ENCODE measurements around the gene CRYBA2.

CRYBA2 gene

DNA sequence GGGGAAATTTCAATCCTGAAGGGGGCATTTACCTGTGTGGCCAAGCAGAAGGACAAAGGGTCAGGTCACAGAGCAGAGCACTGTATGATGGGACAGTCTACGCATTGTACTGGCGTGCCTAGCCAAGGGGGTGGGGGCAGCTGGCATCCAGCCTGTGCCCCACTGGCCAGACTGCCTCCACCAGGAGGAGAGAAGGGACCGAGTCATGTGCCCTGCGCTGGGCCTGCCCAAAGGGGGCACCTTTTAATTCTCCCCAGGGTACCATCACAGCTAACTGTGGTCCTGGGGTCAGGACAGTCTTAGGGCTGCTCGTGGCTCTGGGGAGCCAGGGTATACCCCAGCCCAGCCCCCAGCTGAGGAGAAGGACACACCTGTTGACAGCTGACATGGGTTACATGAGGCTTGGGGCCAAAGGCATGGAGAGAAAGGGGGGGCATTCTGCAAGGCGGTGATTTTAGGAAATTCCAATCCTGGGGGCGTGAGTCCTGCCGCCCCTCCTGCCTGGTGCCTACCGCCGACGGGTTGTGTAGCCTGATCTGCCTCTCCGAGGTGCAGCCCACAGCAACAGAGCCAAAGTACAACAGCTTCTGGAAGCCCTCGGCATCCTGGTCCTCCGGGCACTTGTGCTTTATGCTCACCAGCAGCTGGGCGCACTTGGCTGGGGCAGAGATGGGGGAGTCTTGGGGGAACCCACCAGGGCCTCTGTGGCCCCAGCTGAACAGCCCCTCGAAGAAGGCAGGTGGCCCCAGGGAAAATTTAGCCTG, 37.1 kb upstream of the CRYBA2 start:
- Histone ChIP-seq H3K27ac (ENCODE audit: low read depth, low read length) (no peak overlapping the region), H3K36me3 (ENCODE audit: insufficient read depth, low read length) (no peaks in the 10 kb centered on the region), H3K4me3 (ENCODE audit: low read depth in 1 of 2, low read length in 2 of 2) (no peak overlapping the region), H3K4me1 (ENCODE audit: insufficient read depth, low read length) (no peaks in the 10 kb centered on the region), H3K9me3 (ENCODE audit: low read length) (no peaks in the 10 kb centered on the region), H3K27me3 (ENCODE audit: control insufficient read depth in 1 of 2, insufficient read depth in 2 of 2, low read length in 2 of 2) (peaks cover 0 to 26% of the 10 kb centered on the region in 2 donors), H3K9ac (ENCODE audit: low read length) (no peak overlapping the region)

DNA sequence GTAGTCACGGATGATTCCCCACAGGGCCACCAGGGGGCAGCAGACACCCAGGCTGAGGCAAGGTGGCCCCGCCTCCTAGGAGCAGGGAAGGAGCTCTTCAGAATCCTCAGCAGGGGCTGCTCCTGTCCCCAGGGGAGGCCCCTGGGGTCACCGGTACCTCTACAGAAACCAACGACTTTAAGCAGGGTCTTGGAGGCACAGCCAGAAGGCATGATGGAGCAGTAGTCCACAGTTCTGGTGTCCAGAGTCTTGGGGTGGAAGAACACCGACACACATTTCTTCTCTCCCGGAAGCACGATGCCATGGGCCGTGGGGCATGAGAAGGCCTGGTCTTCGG, 36.6 kb upstream of the CRYBA2 start:
- H3K9ac ChIP-seq (ENCODE audit: low read length) = no peak overlapping the region
- H3K27ac ChIP-seq (ENCODE audit: low read depth, low read length) = no peak overlapping the region
- peaks cover 0 to 26% of the 10 kb centered on the region in 2 donors for H3K27me3 ChIP-seq (ENCODE audit: control insufficient read depth in 1 of 2, insufficient read depth in 2 of 2, low read length in 2 of 2)
- no peak overlapping the region for H3K4me3 ChIP-seq (ENCODE audit: low read depth in 1 of 2, low read length in 2 of 2)
- no peaks in the 10 kb centered on the region for H3K36me3 ChIP-seq (ENCODE audit: insufficient read depth, low read length)
- H3K4me1 ChIP-seq (ENCODE audit: insufficient read depth, low read length) = no peaks in the 10 kb centered on the region
- no peaks in the 10 kb centered on the region for H3K9me3 ChIP-seq (ENCODE audit: low read length)

DNA sequence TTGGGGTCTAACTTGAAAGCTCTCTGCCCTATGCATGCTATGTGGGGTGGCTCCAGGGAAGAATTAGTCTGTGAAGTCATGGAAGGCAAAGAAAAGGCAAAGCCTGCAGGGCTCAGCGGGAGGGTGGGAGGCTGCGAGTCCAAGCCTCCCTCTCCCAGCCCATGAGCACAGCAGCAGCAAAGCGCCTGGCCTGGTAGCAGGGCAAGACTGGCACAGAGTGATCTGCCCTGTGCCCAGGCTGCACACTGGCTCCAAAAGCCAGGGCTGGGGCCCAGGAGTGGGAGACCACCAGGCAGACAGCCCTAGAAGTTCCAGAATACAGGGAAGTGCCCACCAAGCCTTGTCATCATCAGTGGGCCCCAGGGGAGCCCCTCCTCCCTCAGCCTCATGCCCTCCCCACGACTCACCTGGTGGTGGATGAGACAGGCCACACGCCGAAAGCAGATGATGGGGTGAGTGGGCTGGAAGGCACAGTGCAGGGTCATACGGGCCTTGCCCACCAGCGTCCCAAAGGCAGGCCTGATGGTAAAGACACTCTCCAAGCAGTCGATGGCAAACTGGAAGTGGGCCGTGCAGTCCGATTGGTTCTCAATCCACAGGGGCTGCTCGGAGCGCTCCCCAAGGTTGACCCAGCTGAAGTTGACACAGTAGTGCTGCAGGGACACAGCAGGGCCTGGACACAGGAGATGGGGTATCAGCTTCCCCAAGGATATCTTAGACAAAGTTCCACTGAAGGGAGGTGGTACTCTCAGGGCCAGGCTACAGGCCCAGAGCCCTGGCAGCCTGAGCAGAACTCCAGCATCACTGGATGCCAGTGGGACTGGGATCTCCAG, 36.0 kb upstream of the CRYBA2 start:
- H3K27me3 ChIP-seq (ENCODE audit: control insufficient read depth in 1 of 2, insufficient read depth in 2 of 2, low read length in 2 of 2) = peaks cover 0 to 26% of the 10 kb centered on the region in 2 donors
- no peak overlapping the region for H3K9ac ChIP-seq (ENCODE audit: low read length)

DNA sequence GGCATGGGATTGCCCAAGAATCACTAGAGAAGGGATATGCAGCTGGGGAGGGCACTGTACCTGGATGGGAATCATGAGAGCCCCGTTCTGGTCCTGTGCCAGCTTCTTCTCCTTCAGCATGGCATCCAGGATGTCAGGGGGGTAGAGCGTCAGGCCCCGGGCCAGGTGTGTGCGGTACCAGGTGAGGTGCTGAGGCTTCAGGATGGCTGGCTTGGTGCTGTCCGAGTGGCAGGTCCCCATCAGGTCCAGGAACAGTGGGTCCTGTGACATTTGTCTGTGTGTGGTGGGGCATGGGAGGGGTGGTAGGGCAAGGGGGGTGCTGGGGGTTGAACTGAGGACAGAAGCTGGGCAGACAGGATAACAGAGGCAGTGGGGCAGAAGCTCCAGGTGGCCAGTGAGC, 34.9 kb upstream of the CRYBA2 start:
- H3K27ac ChIP-seq (ENCODE audit: low read depth, low read length) = no peak overlapping the region

More for the DNA sequence above, 36.0 kb upstream of the CRYBA2 start:
- no peaks in the 10 kb centered on the region for H3K4me1 ChIP-seq (ENCODE audit: insufficient read depth, low read length)
- H3K9me3 ChIP-seq (ENCODE audit: low read length) = no peaks in the 10 kb centered on the region
- H3K27ac ChIP-seq (ENCODE audit: low read depth, low read length) = no peak overlapping the region
- no peaks in the 10 kb centered on the region for H3K36me3 ChIP-seq (ENCODE audit: insufficient read depth, low read length)
- no peak overlapping the region for H3K4me3 ChIP-seq (ENCODE audit: low read depth in 1 of 2, low read length in 2 of 2)

DNA sequence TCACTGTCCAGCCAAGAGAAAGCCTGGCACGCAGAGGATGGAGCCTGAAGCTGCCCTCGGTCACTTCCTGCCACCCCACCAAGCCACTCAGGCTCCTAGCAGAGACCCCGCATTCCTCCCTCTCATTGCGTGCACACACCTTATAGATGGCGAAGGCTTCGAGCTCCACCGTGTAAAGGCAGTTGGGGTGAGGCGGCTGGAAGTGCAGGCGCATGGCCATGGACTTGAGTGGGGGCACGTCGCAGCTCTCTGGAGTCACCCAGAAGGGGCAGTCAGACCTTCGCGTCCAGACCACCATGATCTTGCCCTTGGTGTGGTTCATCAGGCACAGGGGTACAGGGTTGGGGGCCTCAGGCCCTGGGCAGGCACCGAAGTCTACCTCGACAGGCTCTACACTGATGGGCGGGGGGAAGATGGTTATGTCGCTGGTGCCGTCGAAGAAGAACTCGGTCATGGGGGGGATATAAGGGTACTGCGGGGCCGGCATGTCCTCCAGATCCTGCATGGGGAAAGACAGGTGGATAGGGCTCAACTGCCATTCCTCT, 34.4 kb upstream of the CRYBA2 start:
- no peaks in the 10 kb centered on the region for H3K36me3 ChIP-seq (ENCODE audit: insufficient read depth, low read length)
- H3K9me3 ChIP-seq (ENCODE audit: low read length) = no peaks in the 10 kb centered on the region
- H3K4me3 ChIP-seq (ENCODE audit: low read depth in 1 of 2, low read length in 2 of 2) = no peak overlapping the region
- H3K27ac ChIP-seq (ENCODE audit: low read depth, low read length) = no peak overlapping the region
- no peak overlapping the region for H3K9ac ChIP-seq (ENCODE audit: low read length)
- no peaks in the 10 kb centered on the region for H3K4me1 ChIP-seq (ENCODE audit: insufficient read depth, low read length)
- peaks cover 0 to 26% of the 10 kb centered on the region in 2 donors for H3K27me3 ChIP-seq (ENCODE audit: control insufficient read depth in 1 of 2, insufficient read depth in 2 of 2, low read length in 2 of 2)

More for the DNA sequence above, 34.9 kb upstream of the CRYBA2 start:
- Histone ChIP-seq H3K4me1 (ENCODE audit: insufficient read depth, low read length) (no peaks in the 10 kb centered on the region), H3K9ac (ENCODE audit: low read length) (no peak overlapping the region), H3K36me3 (ENCODE audit: insufficient read depth, low read length) (no peaks in the 10 kb centered on the region), H3K4me3 (ENCODE audit: low read depth in 1 of 2, low read length in 2 of 2) (no peak overlapping the region), H3K9me3 (ENCODE audit: low read length) (no peaks in the 10 kb centered on the region), H3K27me3 (ENCODE audit: control insufficient read depth in 1 of 2, insufficient read depth in 2 of 2, low read length in 2 of 2) (peaks cover 0 to 26% of the 10 kb centered on the region in 2 donors)

DNA sequence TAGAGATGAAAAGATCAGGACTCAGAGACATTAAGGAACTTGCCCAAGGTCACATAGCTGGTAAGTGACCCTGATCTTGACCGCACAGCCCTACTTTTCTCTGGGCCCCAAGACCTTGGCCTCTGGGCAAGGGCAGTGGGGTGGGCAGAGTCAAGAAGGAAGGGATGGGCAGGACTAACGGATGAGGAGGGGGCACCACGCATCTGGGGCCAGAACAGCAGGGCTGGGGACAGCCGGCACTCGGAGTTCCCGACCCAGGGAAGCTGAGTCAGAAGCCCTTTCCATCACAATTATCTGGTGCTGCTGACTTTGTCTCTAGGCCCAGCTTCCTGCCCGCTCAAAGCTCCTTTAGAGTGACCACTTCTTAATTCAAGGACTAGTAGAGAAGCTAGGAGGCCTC, 33.7 kb upstream of the CRYBA2 start:
- no peak overlapping the region for H3K9ac ChIP-seq (ENCODE audit: low read length)
- no peak overlapping the region for H3K27ac ChIP-seq (ENCODE audit: low read depth, low read length)
- peaks cover 0 to 26% of the 10 kb centered on the region in 2 donors for H3K27me3 ChIP-seq (ENCODE audit: control insufficient read depth in 1 of 2, insufficient read depth in 2 of 2, low read length in 2 of 2)

DNA sequence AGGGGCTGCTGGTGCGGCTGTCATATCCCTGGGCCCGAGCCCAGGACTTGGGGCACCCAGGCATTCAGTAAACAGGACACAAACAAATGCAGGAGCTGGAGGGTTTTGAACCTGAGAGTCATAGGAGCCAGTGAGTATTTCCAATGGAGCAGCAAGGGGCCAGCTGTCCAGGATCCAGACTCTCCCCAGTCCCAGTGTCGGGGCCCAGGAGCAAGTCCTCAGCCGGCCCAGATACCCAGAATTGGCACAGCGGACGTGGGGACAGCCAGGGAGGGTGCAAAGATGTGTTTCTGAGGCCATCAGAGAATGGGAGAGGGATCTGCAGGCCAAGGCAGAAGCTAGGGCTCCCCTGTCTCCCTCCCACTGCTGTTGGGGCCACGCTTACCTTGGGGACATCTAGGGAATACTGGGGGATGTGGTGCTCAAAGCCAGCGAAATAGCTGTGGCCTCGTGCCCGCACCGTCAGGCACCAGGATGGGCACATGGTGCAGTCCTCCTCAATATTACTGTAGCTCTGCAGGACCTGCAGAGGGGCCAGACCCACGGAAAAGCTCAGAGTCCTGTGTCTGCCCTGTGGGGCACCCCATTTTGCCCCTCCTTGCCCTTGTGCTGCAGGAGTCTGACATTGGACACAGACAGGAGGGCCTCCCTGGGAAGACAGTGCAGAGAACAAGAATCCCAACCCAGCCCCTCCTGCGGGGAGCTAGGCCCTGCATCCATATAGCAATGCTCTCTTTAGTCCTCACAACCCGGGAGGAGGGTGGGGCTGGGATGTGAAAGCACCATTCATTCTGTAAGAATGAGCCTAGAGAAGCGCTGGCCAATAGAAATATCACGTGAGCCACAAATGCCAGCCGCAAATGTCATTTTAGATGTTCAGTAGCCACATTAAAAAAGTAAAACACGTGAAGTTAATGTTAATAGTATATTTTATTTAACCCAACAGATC, 32.7 kb upstream of the CRYBA2 start:
- Histone ChIP-seq H3K27ac (ENCODE audit: low read depth, low read length) (no peak overlapping the region), H3K9me3 (ENCODE audit: low read length) (no peaks in the 10 kb centered on the region), H3K27me3 (ENCODE audit: control insufficient read depth in 1 of 2, insufficient read depth in 2 of 2, low read length in 2 of 2) (peaks cover 0 to 20% of the 10 kb centered on the region in 2 donors), H3K9ac (ENCODE audit: low read length) (no peak overlapping the region), H3K4me1 (ENCODE audit: insufficient read depth, low read length) (no peaks in the 10 kb centered on the region), H3K36me3 (ENCODE audit: insufficient read depth, low read length) (no peaks in the 10 kb centered on the region), H3K4me3 (ENCODE audit: low read depth in 1 of 2, low read length in 2 of 2) (no peak overlapping the region)

More for the DNA sequence above, 33.7 kb upstream of the CRYBA2 start:
- no peaks in the 10 kb centered on the region for H3K4me1 ChIP-seq (ENCODE audit: insufficient read depth, low read length)
- no peaks in the 10 kb centered on the region for H3K9me3 ChIP-seq (ENCODE audit: low read length)
- H3K36me3 ChIP-seq (ENCODE audit: insufficient read depth, low read length) = no peaks in the 10 kb centered on the region
- no peak overlapping the region for H3K4me3 ChIP-seq (ENCODE audit: low read depth in 1 of 2, low read length in 2 of 2)

DNA sequence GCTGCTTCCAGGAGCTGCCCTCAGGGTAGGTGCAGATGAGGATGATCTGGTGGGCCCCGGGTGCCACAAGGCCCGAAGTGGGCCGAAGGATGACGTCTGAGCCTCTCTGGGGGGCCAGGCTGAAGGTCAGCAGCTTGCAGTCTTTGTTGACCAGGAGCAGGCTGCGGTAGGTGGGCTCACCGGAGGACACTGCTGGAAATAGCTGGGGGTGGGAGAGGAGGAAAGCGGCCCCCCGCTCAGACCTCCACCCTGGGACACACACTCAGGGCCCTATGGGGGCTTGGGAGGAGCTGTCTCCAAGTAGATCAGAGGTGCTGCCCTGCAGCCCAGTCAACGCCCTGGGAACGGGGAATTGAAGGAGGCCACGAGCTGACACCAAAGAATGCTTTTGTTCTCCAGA, 30.8 kb upstream of the CRYBA2 start:
- H3K4me1 ChIP-seq (ENCODE audit: insufficient read depth, low read length) = no peaks in the 10 kb centered on the region
- H3K36me3 ChIP-seq (ENCODE audit: insufficient read depth, low read length) = no peaks in the 10 kb centered on the region
- no peak overlapping the region for H3K27ac ChIP-seq (ENCODE audit: low read depth, low read length)
- no peak overlapping the region for H3K4me3 ChIP-seq (ENCODE audit: low read depth in 1 of 2, low read length in 2 of 2)
- no peak overlapping the region for H3K9ac ChIP-seq (ENCODE audit: low read length)
- H3K27me3 ChIP-seq (ENCODE audit: control insufficient read depth in 1 of 2, insufficient read depth in 2 of 2, low read length in 2 of 2) = peaks cover 0 to 6% of the 10 kb centered on the region in 2 donors
- no peaks in the 10 kb centered on the region for H3K9me3 ChIP-seq (ENCODE audit: low read length)

DNA sequence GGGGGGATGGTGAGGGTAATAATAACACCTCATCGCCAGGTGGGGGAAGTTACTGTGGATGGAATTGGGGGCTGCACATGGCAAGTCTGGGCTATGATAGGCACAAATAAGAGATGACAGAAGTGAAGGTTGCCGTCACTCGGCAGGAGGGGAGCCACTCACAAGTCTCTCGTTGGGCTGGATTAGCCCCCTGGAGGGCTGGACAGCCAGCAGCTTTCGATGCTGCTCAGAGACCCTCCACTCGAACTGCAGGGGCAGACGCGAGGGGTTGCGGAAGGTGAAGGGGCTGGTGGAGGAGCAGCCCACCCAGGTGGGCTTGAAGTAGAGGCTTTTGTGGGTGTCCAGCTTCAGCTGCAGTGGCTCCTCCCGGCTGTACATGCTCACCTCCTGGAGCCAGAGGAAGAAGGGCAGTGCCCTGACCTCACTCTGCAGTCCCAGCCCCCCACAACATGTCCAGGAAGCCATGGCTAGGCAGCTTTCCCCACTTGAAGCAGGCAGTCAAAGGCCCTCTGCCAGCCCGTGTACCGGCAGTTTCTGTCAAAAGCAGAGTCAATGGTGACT, 29.9 kb upstream of the CRYBA2 start:
- no peak overlapping the region for H3K9ac ChIP-seq (ENCODE audit: low read length)
- no peak overlapping the region for H3K4me3 ChIP-seq (ENCODE audit: low read depth in 1 of 2, low read length in 2 of 2)
- H3K4me1 ChIP-seq (ENCODE audit: insufficient read depth, low read length) = no peaks in the 10 kb centered on the region
- H3K36me3 ChIP-seq (ENCODE audit: insufficient read depth, low read length) = no peaks in the 10 kb centered on the region
- no peaks in the 10 kb centered on the region for H3K27me3 ChIP-seq (ENCODE audit: control insufficient read depth in 1 of 2, insufficient read depth in 2 of 2, low read length in 2 of 2)
- H3K27ac ChIP-seq (ENCODE audit: low read depth, low read length) = no peak overlapping the region
- no peaks in the 10 kb centered on the region for H3K9me3 ChIP-seq (ENCODE audit: low read length)

DNA sequence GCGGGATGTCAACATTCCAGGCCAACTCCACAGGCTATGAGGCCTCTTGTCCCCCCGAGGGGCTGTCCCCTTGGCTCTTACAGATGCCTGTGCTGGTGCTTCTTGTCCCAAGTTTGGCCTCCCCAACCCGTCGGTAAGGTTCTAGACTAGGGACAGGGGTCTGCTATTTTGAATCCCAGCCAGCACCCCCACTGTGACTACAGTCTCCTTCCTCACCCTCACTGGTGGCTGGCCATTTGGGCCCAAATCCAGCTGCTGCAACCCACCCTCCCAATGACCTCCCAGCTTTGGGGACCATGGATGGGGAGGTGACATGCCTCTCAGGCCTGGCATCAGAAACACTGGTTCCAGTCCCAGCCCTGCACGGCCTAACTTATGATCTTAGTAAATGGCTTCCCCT, 29.4 kb upstream of the CRYBA2 start:
- Histone ChIP-seq H3K9me3 (ENCODE audit: low read length) (no peaks in the 10 kb centered on the region), H3K9ac (ENCODE audit: low read length) (no peak overlapping the region), H3K27me3 (ENCODE audit: control insufficient read depth in 1 of 2, insufficient read depth in 2 of 2, low read length in 2 of 2) (no peaks in the 10 kb centered on the region), H3K4me1 (ENCODE audit: insufficient read depth, low read length) (no peaks in the 10 kb centered on the region), H3K27ac (ENCODE audit: low read depth, low read length) (no peak overlapping the region), H3K36me3 (ENCODE audit: insufficient read depth, low read length) (no peaks in the 10 kb centered on the region), H3K4me3 (ENCODE audit: low read depth in 1 of 2, low read length in 2 of 2) (no peak overlapping the region)
